CD4-positive, alpha-beta T cell treated with Interleukin-2 at 100 ng/mL for 4 hours (primary cell): Measurements from ENCODE around the gene HDAC9.

Experiments used
- DNase-seq: peaks from one replicate; pipeline ENCODE4 v3.0.0-alpha.2; 2020; ENCODE audit warnings: low spot score

Gene HDAC9

DNA sequence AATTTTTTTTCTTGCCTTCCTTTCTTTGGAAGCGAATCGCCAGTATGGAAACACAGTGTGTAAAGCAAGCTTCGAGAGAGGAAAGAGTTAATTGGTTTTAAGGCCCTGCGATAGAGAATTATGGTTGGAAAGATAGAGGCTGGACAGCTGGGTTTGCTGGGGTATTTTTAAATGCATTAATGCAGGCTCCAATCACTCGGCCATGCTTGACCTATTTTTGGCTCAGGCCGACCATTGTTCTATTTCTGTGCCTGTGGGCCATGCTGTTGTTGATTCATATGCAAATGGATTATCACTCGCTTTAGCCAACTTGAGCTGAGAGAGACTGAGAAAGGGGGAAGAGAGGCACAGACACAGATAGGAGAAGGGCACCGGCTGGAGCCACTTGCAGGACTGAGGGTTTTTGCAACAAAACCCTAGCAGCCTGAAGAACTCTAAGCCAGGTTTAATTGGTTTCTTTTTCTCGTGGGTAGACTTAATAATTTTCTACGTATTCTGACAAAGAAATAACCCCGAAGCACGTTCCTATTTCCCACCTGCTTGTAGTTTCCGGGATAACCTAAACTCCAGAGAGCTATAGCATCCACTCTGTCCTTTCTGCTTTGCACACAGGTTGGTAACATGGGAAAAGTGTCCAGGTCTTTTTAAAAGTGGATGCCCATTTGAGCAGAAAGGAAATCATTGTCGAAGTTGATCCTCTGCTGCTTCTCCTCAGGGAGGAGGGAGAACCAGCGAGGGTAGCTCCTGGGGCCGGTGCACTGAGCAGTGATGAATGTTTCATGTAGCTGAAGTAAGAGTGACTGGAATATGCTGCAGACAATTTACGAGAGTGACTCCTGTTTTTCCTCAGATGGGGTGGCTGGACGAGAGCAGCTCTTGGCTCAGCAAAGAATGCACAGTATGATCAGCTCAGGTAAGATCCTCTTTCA, at the start of gene HDAC9:
HDAC9 (plus strand) TSS at position 338 of the 929 bp plus-strand sequence; CDS start at position 892, 554 bp downstream.
- DNase-seq = no peak

DNA sequence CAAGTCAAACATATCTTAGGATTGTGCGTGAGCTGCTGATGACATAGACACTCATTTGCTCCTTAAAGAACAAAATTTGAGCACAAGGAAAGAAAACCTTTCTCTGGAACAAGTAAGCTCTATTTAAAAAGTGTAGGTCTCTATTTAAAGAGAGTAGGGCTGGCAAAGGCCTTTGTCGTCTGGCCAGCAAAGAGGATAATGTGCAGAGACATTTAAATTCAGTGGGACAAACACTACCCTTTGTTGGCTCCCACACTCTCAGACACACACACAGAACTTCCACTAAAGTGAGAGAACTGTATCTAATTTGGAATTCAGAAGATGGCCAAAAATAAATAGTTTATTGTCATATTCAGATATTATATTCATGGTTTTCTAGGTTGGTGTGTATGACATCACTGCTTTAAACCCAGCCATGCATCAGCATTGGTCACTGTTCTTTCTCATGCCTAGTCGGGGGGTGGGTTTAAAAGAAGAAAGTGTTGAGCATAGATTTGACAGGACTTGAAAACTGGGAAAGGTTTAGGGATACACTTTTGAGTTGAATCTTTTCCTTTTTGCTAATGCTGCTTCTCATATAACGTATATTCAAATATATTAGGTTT, 49.5 kb upstream of the HDAC9 start:
- no peak for DNase-seq

- no peak for DNase-seq
Measured at GRCh38 chr7:18450019-18450418, 45.5 kb upstream of the HDAC9 start.

- DNase-seq = no peak
Measured at GRCh38 chr7:18455606-18456005, 39.9 kb upstream of the HDAC9 start.

- no peak for DNase-seq
Measured at GRCh38 chr7:18457832-18458231, 37.7 kb upstream of the HDAC9 start.

- no peak for DNase-seq
Measured at GRCh38 chr7:18458830-18459229, 36.7 kb upstream of the HDAC9 start.

DNA sequence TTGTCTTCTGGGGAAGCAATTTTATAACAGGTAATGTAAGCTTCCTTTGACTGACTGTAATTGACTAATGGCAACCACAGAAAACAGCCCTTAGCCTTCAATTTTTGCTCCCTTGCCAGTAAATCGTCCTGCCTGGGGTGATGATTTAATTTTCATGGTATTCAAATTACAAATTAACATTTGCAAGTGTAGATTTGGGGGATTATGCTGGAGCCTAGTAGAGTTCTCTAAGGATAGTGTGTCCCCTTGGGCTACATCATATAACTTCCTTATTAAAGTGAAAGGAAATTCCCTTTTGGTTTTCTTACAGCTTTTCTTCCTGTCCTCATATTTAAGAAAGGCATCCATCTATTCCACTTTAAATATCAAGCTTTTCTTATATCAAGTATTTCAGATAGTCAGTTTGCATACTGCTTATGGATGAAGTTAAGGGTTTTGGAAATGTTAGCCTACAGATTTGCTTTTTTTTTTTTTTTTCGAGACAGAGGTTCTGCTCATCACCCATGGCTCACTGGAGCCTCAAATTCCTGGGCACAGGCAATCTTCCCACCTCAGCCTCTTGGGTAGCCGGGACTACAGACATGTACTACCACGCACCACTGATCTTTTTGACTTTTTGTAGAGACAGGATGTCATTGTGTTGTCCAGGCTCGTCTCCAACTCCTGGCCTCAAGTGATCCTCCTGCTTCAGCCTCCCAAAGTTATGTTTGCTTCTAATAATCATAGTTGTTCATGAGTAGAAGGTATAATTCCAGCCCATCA, 35.9 kb upstream of the HDAC9 start:
- DNase-seq = no peak

DNA sequence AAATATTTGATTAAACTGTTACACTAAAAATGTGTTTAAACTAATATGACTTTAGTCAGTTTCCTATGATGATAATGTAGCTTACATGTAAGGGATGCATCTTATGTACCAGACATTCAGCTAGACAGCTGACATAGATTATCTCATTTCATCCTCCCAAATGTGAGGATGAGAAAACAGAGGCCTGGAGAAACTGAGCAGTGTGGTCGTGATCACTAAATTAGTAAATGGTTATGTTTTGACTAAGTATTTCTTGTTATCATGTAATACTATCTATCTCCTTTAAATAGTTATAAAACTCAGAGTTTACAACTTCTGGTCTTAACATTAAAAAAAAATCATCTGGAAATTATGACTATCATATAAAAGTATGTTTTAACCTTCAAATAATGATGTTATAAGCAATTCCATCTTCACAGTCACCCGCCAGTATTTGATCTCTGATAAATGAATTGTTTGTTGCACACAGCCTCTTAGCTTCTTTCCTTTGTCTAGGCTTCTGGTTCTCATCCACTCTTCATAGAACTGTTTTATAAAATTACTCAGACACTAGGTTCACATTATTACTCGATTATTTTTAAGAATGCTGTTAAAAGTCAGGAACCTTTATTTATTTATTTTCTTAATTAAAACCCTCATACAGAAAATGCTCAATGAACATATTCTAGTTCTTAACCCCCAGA, 33.6 kb upstream of the HDAC9 start:
- DNase-seq = no peak

DNA sequence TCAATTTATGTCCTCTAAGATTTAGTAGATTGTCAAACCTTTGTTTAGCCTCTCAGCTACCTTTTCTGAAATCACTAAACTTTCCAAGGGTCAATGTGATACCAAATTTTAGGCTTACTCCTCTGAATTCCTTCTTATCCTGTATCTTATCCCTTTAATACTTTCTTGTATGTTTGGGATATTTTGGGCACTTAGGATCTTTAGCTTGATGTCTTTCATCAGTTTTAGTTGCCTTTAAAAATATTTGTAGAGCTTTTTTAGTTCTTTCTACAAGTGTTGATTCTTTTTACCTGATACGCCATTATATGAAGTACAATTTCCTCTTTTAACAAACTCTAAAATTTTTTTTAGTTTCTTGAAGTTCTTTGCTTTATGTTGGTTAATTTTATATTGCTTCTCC, 30.7 kb upstream of the HDAC9 start:
- DNase-seq = no peak

DNA sequence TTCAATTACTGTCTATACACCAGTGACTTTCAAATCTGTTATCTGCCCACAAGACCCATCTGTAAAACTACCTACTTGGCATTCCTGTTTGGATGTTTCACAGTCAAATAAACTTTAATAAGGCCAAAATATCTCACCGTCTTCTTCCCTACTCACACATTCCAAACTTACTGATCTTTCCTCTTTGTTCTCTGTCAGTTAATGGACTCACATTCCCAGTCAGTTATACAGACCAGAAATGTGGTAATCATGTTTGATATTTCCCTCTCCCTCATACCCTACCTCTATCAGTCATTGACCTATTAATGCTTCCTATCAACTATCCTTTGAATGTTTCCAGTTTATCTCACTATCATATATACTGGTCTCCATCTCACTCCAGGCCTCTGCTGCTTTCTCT, 28.5 kb upstream of the HDAC9 start:
- DNase-seq = no peak

DNA sequence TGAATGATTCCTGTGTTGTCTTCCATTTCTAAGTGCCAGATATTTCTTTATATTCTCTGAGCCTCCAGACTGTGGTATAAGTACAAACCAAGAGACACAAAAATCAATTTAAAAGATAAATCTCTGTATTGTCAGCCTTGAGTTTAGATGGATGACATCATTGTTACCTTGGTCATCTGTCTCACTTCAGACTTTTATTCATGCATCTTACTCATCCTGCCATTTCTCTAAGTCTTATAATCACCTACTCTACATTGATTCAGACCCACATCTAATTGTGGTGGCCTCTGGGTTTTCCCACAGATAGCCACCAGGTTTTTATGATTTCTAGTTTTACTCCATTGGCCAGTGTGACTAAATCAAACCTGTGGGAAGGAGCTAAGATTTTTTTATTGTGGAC, 26.8 kb upstream of the HDAC9 start:
- DNase-seq = no peak

DNA sequence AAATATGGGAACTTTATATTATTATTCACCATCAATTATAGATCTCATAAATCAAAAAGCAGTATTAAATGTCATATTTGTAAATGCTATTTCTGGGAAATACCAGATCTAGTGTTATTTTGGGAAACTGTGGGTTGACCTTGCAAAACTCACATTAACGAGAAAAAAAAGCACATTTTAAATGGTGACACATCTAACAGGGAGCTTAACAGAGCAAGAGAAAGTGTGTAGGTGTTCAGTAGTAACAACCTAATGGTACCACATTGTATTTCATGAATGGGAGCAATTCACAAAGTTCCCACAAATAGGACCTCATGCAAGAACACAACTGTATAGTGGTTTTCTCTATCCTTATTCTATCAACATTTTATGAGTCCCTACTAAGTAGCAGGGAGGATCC, 26.2 kb upstream of the HDAC9 start:
- DNase-seq = no peak

GRCh38 chr7:18471476-18472160, 23.9 kb upstream of the HDAC9 start:
- DNase-seq = no peak

- no peak for DNase-seq
Measured at GRCh38 chr7:18472161-18472483, 23.4 kb upstream of the HDAC9 start.

- no peak for DNase-seq
Measured at GRCh38 chr7:18473119-18473518, 22.4 kb upstream of the HDAC9 start.

GRCh38 chr7:18474944-18475343, 20.6 kb upstream of the HDAC9 start:
- DNase-seq = no peak

DNA sequence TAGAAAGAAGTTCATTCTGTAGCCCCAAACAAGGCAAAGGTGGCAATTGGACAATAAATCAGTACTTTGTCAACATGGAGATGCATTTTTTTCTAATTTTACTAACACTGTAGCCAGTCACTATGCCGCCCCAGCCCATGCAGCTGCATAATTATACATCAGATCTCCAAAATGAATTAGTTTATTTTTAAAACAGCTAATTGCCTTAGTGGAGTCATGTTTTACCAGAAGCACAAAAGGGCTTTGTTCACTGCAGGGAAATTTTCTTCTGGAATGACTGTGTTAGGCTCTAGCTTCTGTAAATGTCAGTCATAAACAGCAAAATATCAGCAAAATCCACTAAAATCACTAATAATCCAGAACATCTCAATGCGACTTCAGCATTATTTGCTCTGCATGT, 20.1 kb upstream of the HDAC9 start:
- DNase-seq = no peak

DNA sequence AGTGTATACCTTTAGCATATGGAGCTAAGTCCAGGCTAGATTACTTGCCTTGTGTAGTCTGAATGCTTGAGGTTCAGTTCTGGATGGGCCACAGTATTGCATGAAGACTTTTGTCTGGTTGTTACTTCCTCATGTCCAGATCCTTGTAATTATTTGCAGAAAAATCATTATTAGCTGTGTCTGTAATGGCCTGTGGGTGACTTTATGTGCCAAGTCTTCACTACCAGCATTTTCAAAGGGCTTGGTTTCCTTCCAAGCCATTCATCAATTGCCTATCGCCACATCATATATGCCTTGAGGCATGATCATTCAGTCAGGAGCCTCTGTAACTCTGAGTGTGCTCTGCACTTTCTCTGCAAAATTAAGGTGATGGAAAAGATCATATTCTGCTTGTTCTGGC, 13.8 kb upstream of the HDAC9 start:
- no peak for DNase-seq

GRCh38 chr7:18488049-18488448, 7.5 kb upstream of the HDAC9 start:
- no peak for DNase-seq

DNA sequence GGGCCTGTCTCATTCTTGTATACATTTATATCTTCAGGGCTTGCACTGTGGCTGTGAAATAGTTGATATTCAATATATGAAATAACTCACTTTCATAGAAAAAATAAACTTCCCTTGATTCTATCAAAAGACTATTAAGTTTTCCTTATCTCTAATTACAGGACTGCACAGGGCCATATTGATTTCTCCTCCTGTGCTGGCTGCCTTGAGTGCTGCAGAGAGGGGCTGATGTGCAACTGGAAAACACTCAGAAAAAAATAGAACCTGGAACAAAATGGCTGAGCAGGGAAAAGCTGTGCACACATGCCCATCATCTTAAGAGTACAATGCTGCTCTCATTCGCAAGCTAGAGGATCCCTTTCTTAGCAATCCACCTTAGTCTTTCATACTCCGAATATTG, 5.9 kb upstream of the HDAC9 start:
- DNase-seq = no peak

- no peak for DNase-seq
Measured at GRCh38 chr7:18491871-18492270, 3.7 kb upstream of the HDAC9 start.

- DNase-seq = no peak
Measured at GRCh38 chr7:18494406-18494805, 1.1 kb upstream of the HDAC9 start.
